Hippocampal formation (tissue), 2 donors: ENCODE results near the gene CCDC192.

ENCODE experiments used
- DNase-seq, 2 donors: peaks; one replicate each; lab custom pipeline; 2025; lab: John Stamatoyannopoulos, UW

Gene CCDC192

DNA sequence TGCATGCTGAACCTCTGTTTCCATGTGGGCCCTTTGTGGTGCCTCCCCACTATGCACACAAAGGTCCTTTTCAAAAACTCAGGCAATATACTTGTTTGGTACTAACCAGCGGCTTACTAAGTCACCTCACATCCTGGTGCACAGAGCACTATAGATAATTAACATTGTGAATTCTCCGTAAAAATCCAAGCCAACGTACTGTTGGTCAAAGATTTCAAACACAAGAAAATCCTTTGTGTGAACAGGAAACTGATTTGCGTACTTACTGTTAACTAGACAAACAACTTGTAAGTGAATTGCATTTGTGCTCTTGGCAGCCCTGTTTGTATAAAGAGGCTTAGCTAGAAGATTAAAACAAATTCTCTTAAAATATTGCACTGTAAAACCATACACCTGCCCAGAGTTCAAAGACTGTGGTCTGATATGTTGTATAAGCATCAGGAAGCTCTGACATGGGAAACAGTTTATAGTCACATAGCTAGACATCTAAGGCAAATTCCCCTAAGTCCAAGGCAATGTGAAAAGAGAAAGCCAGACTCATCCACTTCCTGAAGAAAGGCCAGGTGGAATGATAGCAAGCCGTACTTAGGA lies 255.3 kb downstream of the CCDC192 start:
- no peak for DNase-seq

DNA sequence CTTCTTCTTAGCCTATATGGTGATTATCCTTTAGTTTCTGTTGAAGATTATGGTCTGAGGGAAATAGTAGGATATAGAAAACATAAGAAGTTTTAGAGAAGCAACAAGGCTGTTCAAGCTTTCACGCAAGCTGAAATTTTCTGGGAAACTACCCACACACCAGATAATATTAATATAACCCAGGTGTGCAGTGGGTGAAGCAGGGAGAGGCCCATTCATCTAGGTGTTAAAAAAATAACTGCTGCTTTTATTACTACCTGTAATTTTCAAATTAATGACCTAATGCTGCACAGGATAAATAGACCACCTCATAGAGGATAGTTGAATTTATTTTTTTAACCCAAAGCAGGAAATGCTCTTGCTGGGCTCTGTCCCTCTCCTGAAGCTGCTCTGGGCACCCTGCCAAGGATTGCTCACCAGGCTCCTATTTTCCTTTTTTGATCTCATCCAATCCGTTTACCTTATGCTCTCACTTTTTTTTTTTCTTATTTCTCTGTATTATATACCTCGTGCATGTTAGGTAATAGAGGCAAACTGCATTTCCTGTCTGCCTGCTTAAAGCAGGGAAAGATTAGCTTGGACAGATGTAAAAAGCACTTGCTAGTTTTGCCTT lies 256.1 kb downstream of the CCDC192 start:
- no peak for DNase-seq

DNA sequence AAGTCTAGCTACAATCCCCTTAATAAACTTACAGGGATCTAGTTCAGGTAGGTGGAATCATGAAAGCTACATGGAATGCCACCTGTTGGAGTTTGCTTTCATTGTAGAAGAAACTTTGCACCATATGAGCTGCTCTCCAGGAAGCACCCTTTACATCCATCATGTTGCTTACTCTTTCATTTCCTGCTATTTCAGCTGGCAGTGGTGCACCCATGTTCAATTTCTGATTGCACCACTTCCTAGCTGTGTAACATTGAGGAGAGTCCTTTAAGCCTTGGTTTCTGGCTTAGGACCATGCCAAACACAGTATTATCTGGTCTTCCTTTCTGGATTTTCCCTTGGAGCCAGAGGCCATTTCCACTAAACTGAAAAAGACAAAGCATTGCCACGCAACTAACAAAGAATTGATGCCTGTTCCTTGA lies 257.1 kb downstream of the CCDC192 start:
- no peak for DNase-seq

DNA sequence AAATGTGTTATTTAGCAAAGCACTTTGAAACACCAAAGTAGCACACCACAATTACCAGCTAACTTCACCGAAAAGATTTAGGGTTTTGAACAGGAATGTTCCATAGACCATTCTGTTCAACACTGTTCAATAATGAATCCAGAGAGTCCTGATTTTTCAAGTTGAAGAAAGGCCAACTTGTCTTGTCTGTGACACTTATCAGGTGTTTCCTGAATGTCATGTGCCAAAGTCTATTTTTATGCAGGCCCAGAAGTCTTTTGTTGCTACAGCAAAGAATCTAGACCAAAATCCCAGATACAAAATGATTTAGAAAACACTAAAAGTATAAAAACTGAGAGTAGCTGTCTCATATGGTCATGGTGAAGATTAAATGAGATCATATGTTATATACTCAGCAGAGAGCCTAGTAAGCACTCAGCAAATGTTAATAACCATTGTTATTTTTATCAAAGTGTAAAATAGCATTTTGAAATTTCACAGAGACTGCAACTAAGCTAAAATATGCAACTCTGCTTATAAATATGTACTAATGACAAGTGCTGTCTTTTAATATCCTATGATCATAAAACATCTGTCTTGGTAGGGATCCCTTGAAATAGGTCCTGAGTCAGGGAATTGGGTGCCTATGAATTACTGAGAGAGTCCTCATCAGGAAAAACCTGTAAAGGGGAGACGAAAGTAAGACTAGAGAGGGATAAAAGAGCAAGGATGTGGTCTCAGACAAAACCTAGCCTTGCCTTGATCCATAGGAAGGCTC lies 258.0 kb downstream of the CCDC192 start:
- DNase-seq, result no peak

DNA sequence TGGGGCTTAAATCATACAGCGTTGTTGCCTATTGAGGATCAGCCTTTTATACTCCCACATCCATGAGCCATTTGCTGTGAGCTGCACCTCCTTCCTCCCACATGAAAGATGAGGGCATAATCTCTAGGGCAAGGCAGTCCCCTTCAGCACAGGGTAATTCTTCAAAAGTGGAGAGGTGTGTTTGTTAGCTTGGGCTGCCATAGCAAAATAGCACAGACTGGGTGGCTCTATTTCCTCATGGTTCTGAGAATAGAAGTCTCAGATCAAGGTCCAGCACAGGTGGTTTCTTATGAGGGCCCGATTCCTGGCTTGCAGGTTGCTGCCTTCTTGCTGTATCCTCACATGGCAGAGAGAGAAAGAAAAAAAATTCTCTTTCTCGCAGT lies 258.6 kb downstream of the CCDC192 start:
- DNase-seq, result no peak

DNA sequence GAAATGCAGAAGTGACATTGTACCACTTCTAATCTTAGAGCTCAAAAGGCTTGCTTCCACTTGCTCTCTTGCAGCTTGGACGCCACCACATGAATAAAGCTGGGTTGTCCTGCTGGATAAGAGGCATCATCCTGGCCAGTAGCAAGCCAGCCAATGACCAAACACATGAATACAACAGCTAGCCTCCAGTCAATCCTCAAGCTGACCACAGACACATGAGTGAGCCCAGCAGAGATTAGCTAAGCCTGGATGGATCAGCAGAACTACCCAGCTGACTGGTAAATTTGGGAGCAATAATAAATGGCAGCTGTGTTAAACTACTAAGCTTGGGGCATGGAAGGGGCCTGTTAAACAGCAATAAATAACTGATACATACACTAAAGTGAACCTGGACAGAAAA lies 259.3 kb downstream of the CCDC192 start:
- no peak for DNase-seq

DNA sequence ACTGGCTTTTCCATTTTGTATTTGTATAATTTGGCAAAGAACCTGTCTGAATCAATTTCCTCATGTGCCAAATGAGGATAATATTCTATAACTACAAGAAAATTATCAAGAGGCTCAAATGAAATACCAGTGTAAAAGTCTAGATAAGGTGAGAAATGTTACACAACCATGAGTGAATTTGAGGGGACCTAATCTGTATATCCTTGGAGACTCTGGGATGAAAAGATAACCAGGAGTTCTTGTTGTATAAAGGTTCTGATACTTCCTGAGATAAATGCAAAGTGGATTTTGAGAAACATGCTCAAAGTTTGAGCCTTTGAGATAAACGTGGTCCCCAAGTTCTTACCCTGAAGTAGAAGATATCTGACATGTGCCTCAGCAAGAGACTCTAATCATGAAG lies 260.0 kb downstream of the CCDC192 start:
- DNase-seq, result no peak

DNA sequence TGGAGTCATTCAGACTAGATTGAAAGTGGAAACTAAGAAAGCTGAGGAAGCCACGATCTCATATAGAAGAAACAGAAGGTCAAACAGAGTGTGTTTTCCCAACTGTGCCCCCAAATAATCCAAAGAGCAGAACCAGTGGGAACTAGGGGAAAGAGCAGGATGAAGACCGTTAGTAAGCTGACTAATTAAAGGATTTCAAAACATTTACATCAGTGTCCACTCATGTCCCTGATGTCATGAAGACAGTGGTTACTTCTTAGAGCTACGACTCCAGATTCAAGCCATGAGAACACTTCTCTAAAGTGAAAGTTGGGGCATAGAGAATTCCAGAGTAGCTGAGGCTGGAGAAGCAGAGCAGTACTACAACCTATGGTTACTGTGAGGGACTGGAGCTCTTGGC lies 260.7 kb downstream of the CCDC192 start:
- no peak for DNase-seq

DNA sequence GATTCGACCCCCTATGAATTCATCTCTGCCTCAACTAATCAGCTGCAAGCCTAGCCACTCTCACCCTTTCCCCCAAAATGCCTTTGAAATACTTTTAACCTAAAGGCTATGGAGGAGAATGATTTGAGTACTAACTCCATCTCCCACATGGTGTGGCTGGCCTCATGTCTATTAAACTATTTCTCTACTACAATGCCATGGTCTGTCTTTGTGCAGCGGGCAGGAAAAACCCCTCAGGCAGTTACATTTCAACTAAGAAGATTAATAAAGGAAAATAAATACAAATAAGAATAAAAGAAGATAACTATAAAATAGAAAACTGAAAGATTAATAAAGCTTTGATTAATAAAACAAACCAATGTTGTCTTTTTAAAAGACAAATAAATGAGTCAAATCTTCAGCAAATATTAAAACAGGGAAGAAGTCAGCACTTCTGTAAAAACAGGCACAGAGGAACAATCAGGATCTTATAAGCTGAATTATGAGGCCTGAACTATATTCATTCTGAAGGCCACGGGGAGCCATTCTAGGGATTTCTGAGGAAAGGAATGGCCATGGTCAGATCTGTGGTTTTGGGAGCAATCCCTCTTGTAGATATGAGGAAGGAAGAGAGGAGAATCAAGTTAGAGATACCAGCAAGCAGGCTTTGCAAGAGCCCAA lies 264.3 kb downstream of the CCDC192 start:
- no peak for DNase-seq

DNA sequence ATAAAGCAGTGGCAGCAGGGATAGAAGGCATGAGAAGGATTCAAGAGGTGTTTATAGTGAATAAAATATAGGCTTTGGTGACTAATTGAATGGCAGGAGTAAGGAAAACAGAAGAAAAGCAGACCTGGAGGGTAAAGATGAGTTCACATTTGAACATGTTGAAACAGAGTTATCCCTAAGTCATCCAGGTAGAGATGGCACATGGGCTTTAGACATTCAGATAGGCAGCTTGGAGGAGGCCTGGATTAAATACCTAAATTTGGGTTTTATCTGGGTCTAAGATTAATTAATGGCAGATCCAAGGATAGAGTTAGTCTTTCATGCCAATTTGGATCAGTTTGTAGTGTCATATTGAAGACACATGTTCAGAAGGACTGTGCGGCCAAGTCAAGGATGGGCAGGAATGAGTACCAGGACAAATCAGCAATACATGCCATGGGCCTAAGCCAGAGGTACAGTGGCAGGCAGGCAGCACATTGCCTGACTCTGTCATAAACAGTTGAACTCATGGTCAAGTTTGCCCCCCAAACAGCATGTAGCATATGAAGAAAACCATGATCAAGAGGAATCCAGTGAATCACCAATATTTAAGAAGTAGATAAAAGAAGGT lies 264.9 kb downstream of the CCDC192 start:
- DNase-seq, result no peak

DNA sequence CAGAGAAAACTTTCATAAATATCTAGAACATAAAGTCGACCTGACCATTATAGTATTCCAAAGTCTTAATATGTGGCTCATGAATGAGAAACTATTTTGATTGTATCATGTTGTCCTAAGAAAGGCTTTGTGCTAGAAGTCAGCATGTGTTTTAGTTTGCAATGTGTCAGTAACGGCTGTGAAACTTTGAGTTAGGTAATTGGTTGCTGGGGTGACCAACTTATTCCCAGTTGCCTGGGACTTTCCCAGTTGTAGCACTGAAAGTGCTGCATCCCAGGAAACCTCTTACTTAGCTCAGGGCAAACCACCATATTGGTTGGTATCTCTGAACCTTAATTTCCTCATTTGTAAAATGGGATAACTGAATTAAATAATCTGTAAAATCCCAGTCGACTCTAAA lies 265.8 kb downstream of the CCDC192 start:
- no peak for DNase-seq

DNA sequence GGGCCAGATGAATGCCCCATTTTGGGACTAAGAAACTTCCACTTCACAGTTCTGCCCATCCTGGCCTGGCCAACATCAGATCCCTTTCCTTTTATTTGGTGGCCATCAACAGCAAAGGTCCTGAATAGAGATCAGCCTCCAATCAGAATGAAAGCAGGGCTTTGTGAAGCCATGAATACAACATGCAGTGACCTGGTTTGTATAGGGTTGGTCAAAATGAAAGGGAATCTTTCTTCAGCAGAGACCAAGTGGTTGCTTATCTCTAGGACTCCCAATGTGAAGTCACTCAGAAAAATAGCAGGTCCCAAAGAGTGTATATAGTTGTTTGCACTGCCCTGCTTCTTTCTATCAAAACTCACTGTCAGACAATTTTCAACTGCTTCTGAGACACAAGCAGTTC lies 266.5 kb downstream of the CCDC192 start:
- no peak for DNase-seq

DNA sequence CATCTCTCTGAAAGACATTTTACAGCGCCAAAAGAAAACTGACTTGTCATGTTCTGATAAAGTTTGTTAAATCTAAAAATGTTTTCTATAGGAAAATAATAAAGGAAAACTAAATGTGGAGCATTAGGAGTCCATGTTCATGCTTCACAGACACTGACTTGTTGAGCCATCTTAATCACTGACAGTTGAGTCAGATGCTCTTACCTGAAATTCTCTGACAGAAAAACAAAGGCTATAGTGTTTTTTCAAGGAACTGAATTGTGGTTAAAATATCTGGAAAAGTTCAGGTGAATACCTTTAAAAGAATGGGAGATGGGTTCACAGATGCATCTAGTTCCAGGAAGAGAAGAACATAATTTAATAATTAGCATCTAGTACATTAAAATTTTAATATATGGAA lies 266.9 kb downstream of the CCDC192 start:
- no peak for DNase-seq

DNA sequence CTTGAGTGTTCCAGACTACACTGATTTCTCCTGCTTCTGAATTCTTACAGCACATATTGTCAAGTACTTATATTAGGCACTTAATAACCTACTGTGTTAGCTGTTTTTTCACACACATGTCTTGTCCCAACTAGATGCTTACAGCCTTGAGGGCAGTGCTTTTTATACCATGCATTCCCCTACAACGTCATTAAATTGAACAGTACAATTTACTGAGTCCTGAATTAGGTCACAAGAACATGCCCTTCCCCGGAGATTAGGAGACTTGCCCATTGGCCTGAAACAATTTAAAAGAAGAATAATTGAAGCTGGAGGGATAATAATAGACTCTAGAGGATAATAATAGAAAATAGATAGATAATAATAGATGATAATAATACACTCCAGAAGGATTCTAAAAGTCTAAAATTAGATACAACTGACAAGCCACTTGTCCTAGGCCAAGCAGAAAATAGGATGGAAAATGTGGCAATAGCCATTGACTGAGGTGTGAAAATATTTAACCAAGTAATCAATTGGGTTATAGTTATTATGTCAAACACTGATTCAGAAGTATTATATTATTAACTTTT lies 267.7 kb downstream of the CCDC192 start:
- DNase-seq, result no peak

DNA sequence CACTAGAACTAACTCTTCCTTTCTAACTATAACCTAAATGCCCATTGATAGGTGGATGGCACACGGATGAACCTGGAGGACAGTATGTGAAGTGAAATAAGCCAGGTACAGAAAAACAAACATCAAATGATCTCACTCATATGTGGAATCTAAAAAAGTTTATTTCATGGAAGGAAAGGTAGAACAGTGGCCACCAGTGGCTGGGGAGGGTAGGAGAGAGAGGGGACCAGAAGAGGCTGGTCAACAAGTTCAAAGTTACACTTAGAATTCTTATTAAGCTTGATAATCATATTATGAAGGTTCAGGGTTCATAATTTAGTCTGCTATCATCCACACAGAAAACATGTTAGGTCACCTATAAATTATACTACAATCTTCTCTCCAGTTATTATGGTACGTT lies 272.8 kb downstream of the CCDC192 start:
- DNase-seq, result no peak

DNA sequence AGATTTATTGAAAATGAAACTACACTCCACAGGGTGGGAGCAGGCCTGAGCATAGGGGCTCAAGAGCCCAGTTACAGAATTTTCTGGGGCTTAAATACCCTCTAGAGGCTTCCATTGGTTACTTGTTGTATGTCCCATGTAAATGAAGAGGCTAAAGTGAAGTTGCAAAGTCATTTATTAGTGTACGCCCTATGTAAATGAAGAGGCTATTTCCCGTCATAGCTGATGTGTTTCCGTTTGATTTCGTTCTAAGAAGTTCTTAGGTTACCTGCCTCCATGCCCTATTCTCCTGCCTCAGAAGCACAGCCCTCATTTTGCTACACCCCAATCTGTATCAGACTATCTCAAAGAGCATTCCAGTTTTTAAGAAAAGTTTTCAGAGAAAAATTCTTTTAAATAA lies 273.3 kb downstream of the CCDC192 start:
- DNase-seq, result no peak

DNA sequence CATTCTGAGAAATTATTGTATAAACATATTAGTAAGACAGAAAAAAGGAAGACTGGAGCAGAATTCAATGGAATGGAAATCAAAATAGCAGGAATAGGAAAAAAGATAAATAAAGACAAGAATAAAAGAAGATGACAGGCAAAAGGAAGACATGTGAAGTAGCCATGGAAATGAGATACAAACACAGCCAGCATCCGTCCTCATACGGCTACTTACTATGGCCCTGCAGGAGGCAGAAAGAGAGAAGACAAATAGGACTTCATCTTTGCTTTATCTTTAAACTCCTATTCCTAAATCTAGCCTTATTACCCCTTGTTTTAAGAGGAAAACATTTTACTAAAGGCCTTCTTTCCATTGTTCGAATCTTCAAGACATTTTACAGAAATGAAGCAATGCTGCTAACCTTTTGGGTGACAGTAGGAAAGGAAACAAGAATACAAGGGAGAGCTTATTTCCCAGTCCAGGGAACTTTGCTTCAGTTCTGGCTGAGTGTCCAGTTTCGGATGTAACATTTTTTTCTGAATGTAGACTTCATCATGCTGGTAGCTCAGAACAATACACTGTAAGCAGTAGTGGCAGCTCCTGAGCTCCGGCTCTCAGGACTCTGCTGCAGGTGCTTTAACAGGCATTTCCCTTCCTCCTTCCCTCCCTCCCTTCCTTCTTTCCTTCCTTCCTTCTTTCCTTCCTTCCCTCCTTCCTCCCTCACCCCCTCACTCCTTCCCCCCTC lies 274.0 kb downstream of the CCDC192 start:
- DNase-seq, result no peak

DNA sequence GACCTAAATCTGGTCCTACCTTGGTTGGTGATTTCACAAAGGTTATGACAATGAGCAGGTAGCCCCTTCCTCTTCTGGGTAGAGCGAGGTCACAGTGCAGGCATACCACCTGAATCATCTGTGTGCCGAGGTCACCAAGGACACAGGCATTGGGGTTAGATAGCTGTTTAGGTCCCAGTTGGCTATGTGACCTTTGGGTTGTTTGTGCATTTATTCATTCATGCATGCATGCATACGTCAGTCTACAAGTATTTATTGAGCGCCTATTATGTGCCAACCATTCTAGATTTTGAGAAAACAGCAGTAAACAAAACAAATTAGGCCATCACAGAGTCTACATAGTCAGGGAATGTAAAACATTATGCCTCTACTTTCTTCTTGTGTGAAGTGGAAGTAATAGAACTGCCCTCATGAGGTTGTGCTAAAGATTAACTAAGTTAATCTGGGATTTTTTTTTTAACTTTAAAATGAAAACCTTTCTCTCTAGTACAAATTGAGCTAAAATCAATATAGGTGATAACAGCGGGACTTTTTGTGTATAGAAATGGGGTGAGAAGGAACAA lies 275.6 kb downstream of the CCDC192 start:
- DNase-seq, result no peak

DNA sequence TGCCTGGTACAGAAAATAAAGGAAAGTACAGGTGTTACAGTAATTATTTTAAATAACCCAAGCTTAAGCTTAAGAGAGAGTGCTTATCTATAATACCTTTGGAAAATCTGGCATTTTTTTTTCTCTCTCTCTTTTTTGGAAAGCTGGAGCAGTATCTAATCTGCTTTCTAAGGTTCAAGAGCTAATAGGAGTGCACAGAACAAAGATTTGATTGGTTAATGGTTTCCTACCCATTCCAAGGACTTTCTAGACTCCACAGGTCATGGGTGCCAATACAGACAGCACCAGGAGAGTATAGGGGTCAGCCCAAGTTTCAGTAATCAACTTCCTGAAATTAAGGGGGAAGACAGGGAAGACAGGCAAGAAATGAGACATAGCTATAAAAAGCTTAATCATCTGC lies 276.3 kb downstream of the CCDC192 start:
- no peak for DNase-seq

DNA sequence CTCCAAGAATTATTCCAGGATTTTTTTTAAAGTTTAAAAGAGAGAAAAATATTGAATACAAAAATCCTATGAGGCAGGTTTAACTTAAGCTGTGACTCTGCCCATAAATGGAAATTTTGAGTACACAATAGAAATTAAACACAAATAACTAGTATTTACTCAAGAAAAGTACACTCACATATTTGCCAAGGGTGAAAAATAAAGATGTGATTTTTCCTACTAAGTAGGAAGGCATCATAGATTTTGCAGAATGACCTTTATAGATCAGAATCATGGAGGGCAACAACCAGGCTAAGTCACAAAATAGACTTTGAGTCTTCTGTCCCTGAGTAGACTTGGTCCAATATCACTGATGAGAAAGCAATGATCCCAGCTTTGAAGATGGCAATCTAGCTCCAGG lies 277.7 kb downstream of the CCDC192 start:
- no peak for DNase-seq

DNA sequence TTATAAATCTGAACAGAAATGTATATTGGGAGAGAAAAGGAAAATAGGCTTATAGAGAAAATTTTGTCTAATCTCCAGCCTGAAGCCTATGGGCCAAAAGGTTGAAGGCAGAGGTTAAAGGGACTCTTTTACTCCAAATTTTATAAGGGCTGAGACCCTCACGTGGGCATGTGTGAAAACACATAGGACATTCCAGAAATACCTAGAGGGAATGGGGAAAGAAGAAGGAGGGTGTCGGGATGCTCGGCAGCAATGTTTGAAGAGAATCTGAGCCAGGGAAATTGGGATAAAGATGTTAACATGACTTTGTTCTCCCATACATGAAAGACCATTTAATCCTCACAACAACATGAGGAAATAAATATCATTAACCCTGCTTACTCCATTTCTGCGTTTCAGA lies 278.3 kb downstream of the CCDC192 start:
- DNase-seq, result no peak
